ENCODE measurements around the gene NDFIP2.

NDFIP2 gene

GRCh38 chr13:79458436-79458835 lies 22.5 kb upstream of the NDFIP2 start:
- no peak for DNase-seq (ENCODE audit: low spot score)

DNA sequence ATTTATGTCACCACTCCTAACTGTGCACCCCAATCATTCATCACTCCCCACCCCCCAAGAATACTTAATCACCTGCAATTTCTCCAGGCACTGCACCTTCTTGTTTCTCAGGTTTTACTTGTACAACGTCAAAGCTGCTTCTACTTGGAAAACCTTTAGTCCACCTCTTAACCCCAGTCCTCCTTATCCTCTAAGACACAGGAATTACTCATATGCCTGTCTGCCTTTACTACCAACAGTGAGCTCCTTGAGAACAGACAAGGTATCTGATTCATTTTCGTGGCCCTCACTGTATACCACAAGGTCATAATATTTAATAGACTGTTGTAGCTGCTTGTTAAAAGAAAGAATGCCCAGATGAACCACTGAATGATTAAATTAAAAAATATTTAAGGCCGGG lies 21.0 kb upstream of the NDFIP2 start:
- no peak for DNase-seq (ENCODE audit: low spot score)

- DNase-seq (ENCODE audit: low spot score), result no peak
Measured at GRCh38 chr13:79462895-79463294, 18.1 kb upstream of the NDFIP2 start.

DNA sequence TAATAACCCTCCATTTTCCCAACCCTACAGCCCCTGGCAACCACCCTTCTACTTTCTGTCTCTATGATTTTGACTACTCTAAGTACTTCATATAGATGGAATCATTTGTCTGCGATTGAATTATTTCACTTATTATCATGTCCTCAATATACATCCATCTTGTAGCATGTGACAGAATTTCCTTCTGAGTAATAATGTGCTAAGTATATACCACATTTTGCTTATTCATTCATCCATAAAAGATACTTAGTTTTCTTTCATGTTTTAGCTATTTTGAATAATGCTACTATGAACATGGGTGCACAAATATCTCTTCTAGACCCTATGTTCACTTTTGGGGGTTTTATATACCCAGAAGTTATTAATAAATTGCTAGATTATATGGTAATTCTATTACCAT lies 17.4 kb upstream of the NDFIP2 start:
- DNase-seq (ENCODE audit: low spot score), result no peak

DNA sequence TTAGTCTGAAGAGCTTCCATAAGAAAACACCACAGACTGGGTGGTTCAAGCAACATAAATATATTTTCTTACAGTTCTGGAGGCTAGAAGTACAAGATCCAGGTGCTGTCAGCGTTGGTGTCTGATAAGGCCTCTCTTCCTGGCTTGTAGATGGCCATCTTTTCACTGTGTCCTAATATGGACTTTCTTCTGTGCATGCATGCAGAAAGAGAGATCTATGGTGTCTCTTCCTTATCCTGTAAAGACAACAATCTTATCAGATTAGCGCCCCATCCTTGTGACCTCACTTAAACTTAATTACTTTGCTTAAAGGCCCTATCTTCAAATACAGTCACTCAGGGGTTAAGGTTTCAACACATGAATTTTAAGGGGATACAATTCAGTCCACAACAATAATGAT lies 14.1 kb upstream of the NDFIP2 start:
- DNase-seq (ENCODE audit: low spot score), result no peak

DNA sequence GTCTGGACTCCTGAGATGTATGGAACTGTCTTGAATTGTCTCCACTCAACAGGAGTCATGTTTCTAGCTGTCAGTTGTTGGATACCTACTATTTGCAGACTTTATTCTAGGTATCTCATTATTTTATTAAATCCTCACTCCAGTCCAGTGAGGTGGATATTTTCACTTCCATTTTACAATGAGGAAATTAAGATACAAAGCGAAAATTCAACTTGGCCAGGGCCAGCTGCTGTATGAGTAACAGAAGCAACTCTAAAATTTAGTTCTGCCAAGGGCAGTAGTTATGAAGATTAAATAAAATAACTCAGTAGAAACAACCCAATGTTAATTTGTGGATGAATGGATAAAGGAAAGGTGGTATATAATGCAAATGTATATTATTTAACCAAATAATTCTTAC lies 12.6 kb upstream of the NDFIP2 start:
- no peak for DNase-seq (ENCODE audit: low spot score)

DNA sequence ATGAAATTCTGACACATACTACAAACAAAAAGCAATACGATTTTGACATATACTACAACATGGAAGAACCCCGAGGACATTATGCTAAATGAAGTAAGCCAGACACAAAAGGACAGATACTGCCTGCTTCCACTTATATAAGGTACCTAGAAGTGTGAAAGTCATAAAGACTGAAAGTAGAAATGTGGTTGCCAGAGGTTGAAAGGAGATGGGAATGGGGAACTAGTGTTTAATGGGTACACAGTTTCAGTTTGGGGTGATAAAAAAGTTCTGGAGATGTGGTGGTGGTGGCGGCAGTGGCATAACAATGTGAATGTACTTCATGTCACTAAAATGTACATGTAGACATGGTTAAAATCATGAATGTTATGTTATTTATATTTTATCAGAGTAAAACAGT lies 12.1 kb upstream of the NDFIP2 start:
- DNase-seq (ENCODE audit: low spot score), result no peak

DNA sequence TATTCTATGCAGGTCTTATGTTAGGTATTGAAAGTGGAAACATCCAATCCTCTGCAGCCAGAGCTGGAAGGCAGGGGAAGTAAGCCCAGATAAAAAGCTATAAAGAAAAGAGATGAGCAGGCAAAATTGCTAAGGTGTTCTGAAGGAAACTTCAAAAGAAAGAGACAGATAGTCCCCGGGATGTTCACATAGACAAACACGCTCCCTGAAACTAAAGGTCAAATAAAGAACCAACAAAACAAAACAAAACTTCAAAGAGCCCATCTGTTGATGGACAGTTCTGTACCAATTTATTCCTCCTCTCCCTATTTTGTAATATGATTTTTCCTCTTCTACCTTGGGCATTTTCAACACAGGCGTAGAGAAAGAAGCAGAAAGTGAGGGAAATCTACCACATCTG lies 11.3 kb upstream of the NDFIP2 start:
- no peak for DNase-seq (ENCODE audit: low spot score)

DNA sequence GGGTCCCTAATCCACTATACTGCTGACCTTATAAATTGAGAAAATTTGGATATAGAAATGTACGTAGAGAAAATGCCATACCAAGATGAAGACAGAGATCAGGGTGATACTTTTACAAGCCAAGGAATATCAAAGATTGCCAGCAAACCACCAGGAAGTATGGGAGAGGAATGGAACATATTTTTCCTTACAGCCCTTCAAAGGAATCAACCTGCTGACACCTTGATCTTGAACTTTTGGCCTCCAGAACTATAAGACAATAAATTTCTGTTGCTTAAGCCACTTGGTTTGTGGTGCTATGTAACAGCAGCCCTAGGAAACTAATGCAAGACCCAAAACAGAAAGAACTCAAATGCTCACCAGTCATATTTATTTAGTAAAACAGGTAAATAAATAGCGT lies 10.3 kb upstream of the NDFIP2 start:
- no peak for DNase-seq (ENCODE audit: low spot score)

DNA sequence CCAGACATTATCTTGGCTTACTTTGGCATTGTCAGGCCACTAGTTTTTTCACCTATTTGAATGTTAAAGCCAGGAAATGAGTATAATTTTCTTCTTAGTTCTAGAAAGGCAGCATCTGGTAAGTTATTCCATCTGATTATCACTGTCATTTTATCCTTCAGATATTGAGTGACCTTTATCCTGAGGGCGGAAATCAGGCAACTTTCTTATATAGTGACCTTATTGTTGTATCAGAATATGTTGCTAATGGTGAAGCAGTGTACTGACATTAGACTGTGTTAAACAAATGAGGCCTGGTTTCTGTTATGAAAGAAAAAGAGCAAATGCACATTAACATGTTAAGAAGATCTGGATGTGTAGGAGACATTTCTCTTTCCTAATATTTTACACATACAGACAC lies 5.4 kb upstream of the NDFIP2 start:
- no peak for DNase-seq (ENCODE audit: low spot score)

DNA sequence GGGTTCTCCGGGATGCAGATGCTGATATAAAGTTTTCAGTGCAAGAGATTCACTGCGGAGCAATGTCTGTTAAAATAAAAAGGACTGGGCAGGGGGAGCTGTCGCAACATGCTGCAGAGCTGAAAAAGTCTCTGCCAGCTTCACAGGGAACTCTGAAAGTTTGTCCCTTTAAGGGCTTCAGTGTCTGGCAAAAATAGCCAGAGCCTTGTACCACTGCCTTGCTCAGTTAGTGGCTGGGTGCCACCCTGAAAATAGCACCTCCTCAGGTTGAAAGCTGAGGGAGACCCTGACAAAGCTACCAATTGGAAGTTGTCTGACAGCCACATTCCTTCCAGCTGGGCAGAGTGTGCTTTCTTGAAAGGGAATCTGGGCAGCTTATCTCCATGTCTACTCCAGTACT lies 3.0 kb upstream of the NDFIP2 start:
- no peak for DNase-seq (ENCODE audit: low spot score)

DNA sequence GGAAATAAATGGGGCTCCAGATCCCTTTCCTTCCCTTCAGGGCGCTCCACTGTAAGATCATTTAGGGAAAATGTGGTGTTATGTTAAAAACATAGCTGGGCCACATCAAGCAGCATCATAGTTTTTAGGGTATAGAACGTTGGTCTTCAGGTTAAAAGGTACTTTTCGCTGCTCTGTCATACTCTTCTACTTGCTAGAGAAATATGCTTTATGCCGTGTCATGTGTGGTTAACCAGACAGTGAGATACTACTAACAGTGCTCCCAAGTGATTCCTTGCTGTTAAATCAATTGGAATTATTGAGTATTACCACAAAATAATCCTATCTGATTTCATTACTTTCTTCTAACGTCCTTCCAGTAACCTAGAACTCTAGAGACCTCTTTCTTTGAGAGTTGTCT lies 1.1 kb upstream of the NDFIP2 start:
- no peak for DNase-seq (ENCODE audit: low spot score)

- DNase-seq (ENCODE audit: low spot score), result peak; percentile 31
Measured at GRCh38 chr13:79481685-79482052, 714 bp downstream of the NDFIP2 start.

GRCh38 chr13:79482281-79482970 lies 1.5 kb downstream of the NDFIP2 start:
- DNase-seq (ENCODE audit: low spot score), result no peak

DNA sequence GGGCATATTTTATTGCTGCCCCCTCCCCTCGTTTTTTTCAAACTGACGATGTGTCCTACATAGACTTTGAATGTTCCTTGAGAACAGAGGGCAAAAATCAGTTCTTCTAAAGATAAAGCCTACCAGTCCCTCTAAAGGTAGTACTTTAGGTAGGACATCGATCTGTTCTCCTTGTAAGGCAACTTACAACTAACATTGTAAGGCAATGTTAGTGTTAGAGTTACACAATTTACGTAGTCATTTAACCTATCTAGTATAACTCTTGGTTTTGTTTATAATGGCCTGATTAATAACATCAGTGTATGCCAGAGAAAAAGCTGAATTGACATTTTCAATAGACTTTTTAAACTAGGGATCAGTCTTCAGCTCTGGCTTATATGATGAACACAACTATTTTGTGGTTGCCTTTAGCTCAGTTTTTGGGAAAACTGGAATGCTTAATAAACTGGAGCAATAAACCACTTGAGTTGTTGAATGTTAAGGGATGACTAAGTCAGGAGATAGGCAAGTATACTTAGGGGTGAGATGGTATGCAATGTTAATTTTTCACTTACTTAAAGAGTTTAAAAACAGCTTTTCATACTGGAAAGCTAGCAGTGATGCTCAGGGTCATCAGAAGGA lies 2.2 kb downstream of the NDFIP2 start:
- DNase-seq (ENCODE audit: low spot score), result no peak

GRCh38 chr13:79485014-79485811 lies 4.3 kb downstream of the NDFIP2 start:
- DNase-seq (ENCODE audit: low spot score), result no peak

- DNase-seq (ENCODE audit: low spot score), result no peak
Measured at GRCh38 chr13:79486433-79487188, 5.7 kb downstream of the NDFIP2 start.

DNA sequence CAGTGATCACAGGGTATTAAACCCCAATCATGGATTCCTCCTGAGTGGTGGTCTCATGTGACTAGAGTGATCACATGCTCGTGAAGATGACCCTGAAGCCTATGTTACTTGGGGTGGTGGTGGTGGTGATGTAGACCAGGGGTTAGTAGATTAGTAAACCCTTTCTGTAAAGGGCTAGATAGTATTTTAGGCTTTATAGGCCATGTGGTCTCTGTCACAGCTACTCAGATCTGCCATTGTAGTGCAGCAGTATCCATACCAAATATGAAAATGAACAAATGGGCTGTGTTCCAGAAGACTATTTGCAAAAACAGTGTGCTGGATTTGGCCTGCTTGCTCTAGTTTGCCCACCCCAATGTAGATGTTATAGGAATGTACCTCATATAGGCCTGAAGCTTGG lies 9.4 kb downstream of the NDFIP2 start:
- DNase-seq (ENCODE audit: low spot score), result no peak

DNA sequence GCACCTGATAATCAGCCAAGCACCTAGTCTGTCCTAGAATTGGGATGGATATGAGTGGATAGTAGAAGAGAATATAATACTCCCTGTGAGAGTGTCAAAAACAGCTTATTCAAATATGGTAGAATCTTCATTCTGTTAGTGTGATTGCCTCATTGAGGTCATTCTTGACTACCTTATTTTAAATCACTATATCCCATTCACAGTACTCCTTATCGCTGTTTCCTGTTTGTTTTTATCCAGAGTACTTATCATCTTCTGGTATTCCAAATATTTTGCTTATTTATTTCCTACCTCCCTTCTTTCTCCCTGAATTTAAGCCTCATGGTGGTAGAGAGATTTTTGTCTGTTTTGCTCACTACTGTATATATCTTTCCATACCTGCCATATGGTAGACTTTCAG lies 9.9 kb downstream of the NDFIP2 start:
- no peak for DNase-seq (ENCODE audit: low spot score)

- no peak for DNase-seq (ENCODE audit: low spot score)
Measured at GRCh38 chr13:79491715-79492114, 10.8 kb downstream of the NDFIP2 start.

- no peak for DNase-seq (ENCODE audit: low spot score)
Measured at GRCh38 chr13:79492313-79492798, 11.4 kb downstream of the NDFIP2 start.

- no peak for DNase-seq (ENCODE audit: low spot score)
Measured at GRCh38 chr13:79492918-79493594, 12.1 kb downstream of the NDFIP2 start.
